CD14-positive monocyte (primary cell): ENCODE results near the gene INTS15. TPM values are rescaled to one million over a fixed set of nuclear protein-coding genes. Genes with fewer than 3 reads are reported as not detected.

Experiments used
- DNase-seq, 3 donors: peaks; one replicate each; pipeline ENCODE4 v3.0.0-alpha.2; 2011 to 2022
- H2AFZ ChIP-seq: 2 replicates; pipeline ENCODE4 v1.6.0; 2012; ENCODE audit warnings: mild to moderate bottlenecking, low read depth, low read length, inconsistent platforms; ENCODE audit not compliant: insufficient read depth, poor library complexity, severe bottlenecking
- H3K27ac ChIP-seq, 2 donors: 1 replicate in 1 of 2; 2 replicates in 1 of 2; pipeline ENCODE4 v1.5.1; 2012 to 2013; ENCODE audit warnings: low read length in 2 of 2, control low read depth in 1 of 2, inconsistent platforms in 1 of 2, low read depth in 1 of 2, mild to moderate bottlenecking in 1 of 2
- H3K27me3 ChIP-seq, 2 donors: one replicate each; pipeline versions ENCODE4 v1.6.0 to v1.6.1; 2011 to 2013; ENCODE audit warnings: low read length in 2 of 2; ENCODE audit not compliant: control insufficient read depth in 2 of 2, insufficient read depth in 2 of 2
- H3K36me3 ChIP-seq, 2 donors: replicated peaks in 1 of 2; 1 replicate in 1 of 2; 2 replicates in 1 of 2; pipeline versions ENCODE4 v1.5.1 to v1.6.1; 2012 to 2013; ENCODE audit warnings: low read length in 2 of 2, control low read depth in 1 of 2, inconsistent platforms in 1 of 2, mild to moderate bottlenecking in 1 of 2; ENCODE audit not compliant: insufficient read depth in 2 of 2, control insufficient read depth in 1 of 2
- H3K4me1 ChIP-seq, 2 donors: 1 replicate in 1 of 2; 2 replicates in 1 of 2; pipeline versions ENCODE4 v1.5.1 to v1.6.1; 2012 to 2013; ENCODE audit warnings: low read length in 2 of 2, control low read depth in 1 of 2, inconsistent platforms in 1 of 2, mild to moderate bottlenecking in 1 of 2, moderate library complexity in 1 of 2; ENCODE audit not compliant: insufficient read depth in 2 of 2, control insufficient read depth in 1 of 2
- H3K4me2 ChIP-seq: replicated peaks from 2 replicates; pipeline ENCODE3; 2012; ENCODE audit warnings: low read length, moderate library complexity, mild to moderate bottlenecking; ENCODE audit not compliant: poor library complexity, severe bottlenecking; ENCODE audit errors: extremely low read depth
- H3K4me3 ChIP-seq, 3 experiments: fragments of 200-600 bp in 1 of 3; sonication (generic) in 1 of 3; replicated peaks in 1 of 3; 1 replicate in 2 of 3; 2 replicates in 1 of 3; pipeline ENCODE4 v1.5.1; 2011 to 2013; ENCODE audit warnings: low read length in 3 of 3, mild to moderate bottlenecking in 3 of 3, control low read depth in 2 of 3, low read depth in 2 of 3, inconsistent platforms in 1 of 3, moderate library complexity in 1 of 3
- H3K79me2 ChIP-seq: 2 replicates; pipeline ENCODE4 v1.6.0; 2012; ENCODE audit warnings: mild to moderate bottlenecking, control low read depth, inconsistent platforms, low read length, moderate library complexity; ENCODE audit not compliant: insufficient read depth
- H3K9ac ChIP-seq: 2 replicates; pipeline ENCODE4 v1.6.0; 2017; ENCODE audit warnings: low read length, mild to moderate bottlenecking; ENCODE audit not compliant: insufficient read depth, poor library complexity, severe bottlenecking
- H3K9me3 ChIP-seq, 2 donors: replicated peaks in 1 of 2; 1 replicate in 1 of 2; 2 replicates in 1 of 2; pipeline versions ENCODE4 v1.5.1 to v1.6.1; 2012 to 2013; ENCODE audit warnings: low read length in 2 of 2, control low read depth in 1 of 2; ENCODE audit not compliant: control insufficient read depth in 1 of 2, insufficient read depth in 1 of 2
- H4K20me1 ChIP-seq: 2 replicates; pipeline ENCODE4 v1.6.0; 2012; ENCODE audit warnings: mild to moderate bottlenecking, low read length, control low read depth, moderate library complexity; ENCODE audit not compliant: insufficient read depth
- H3K27ac Mint-ChIP-seq, 7 donors: one replicate each; pipeline ENCODE4 v1.8.0; 2020; ENCODE audit warnings: mild to moderate bottlenecking in 7 of 7, mixed read lengths in 7 of 7, moderate library complexity in 6 of 7, inconsistent platforms in 2 of 7
- H3K27me3 Mint-ChIP-seq, 3 donors: one replicate each; pipeline ENCODE4 v1.8.0; 2021 to 2022; ENCODE audit warnings: low read depth in 3 of 3, mild to moderate bottlenecking in 3 of 3, mixed read lengths in 3 of 3, moderate library complexity in 3 of 3, inconsistent platforms in 1 of 3
- H3K36me3 Mint-ChIP-seq, 2 donors: one replicate each; pipeline ENCODE4 v1.8.0; 2020; ENCODE audit warnings: mixed read lengths in 2 of 2, inconsistent platforms in 1 of 2, mild to moderate bottlenecking in 1 of 2
- H3K4me1 Mint-ChIP-seq: one replicate; pipeline ENCODE4 v1.8.0; 2020; ENCODE audit warnings: mild to moderate bottlenecking, mixed read lengths
- H3K4me3 Mint-ChIP-seq, 2 donors: one replicate each; pipeline ENCODE4 v1.8.0; 2020; ENCODE audit warnings: mild to moderate bottlenecking in 2 of 2, mixed read lengths in 2 of 2, moderate library complexity in 1 of 2
- H3K9me3 Mint-ChIP-seq, 7 donors: one replicate each; pipeline ENCODE4 v1.8.0; 2020 to 2022; ENCODE audit warnings: mixed read lengths in 7 of 7, mild to moderate bottlenecking in 6 of 7, moderate library complexity in 6 of 7, inconsistent platforms in 2 of 7
- CTCF ChIP-seq: fragments of 200-600 bp; IDR thresholded peaks from one replicate; pipeline ENCODE4 v1.8.0; 2022; ENCODE audit warnings: antibody characterized with exemption, mild to moderate bottlenecking
- WGBS: methylation state at CpG from one replicate; pipeline ENCODE4 v1.1.5; 2013; ENCODE audit warnings: missing lambda C conversion rate; ENCODE audit not compliant: insufficient coverage; 5-methylcytosine and 5-hydroxymethylcytosine counted together
- intact Hi-C, 2 donors: fragments of 100-400 bp; cut with micrococcal nuclease; formaldehyde crosslinking; loops; one replicate each; pipeline versions ENCODE4 v1.15.0 to v1.15.1; 2023
- polyA plus RNA-seq, 3 donors: library from polyadenylated mRNA; depleted of rRNA in 1 of 3; unstranded in 2 of 3; stranded (reverse) in 1 of 3; fragments of 300-500 nt in 2 of 3; fragments of >200 nt in 1 of 3; fragmentation: Illumina TruSeq in 2 of 3; gene quantifications; 1 replicate in 2 of 3; 2 replicates in 1 of 3; pipeline ENCODE4 v1.2.3, GENCODE V29; 2012 to 2021

The INTS15 gene
- polyA plus RNA-seq, 3 donors: 16.9 to 32.7 (median 17.2) TPM

GRCh38 chr7:6651851-6652445 is 62.1 kb downstream of the INTS15 start:
- Mint-ChIP-seq H3K4me3 (no peak overlapping the region), H3K27ac (no peak overlapping the region), H3K36me3 (peaks cover 61 to 71% of the 10 kb centered on the region in 2 donors), H3K27me3 (no peaks in the 10 kb centered on the region), H3K4me1 (no peaks in the 10 kb centered on the region), H3K9me3 (peaks cover 32 to 57% (median 54%) of the 10 kb centered on the region in 7 donors)
- peaks cover 42% of the 10 kb centered on the region for H4K20me1 ChIP-seq
- no peaks in the 10 kb centered on the region for H3K4me1 ChIP-seq
- H3K36me3 ChIP-seq: peaks cover 64 to 80% of the 10 kb centered on the region in 2 donors
- no peak overlapping the region for H3K27ac ChIP-seq
- no peak overlapping the region for H2AFZ ChIP-seq
- no peak for TF ChIP-seq CTCF
- intact Hi-C loops: no loop called here
- H3K4me2 ChIP-seq: no peak overlapping the region
- H3K9me3 ChIP-seq: peaks cover 38 to 55% of the 10 kb centered on the region in 2 donors
- peaks cover 12% of the 10 kb centered on the region for H3K79me2 ChIP-seq
- DNase-seq: peak in 1 of 3 donors; percentile 2
- WGBS: over 99% methylated on average over 32 of the region's 32 CpGs
- no peak overlapping the region for H3K9ac ChIP-seq
- H3K27me3 ChIP-seq: no peaks in the 10 kb centered on the region
- H3K4me3 ChIP-seq: peak overlapping the region in 1 of 3 experiments; percentile 23

- no peak overlapping the region for H2AFZ ChIP-seq
- peaks cover 58 to 74% of the 10 kb centered on the region in 2 donors for H3K36me3 ChIP-seq
- no peak overlapping the region for H3K4me3 Mint-ChIP-seq
- H3K36me3 Mint-ChIP-seq: peaks cover 55 to 65% of the 10 kb centered on the region in 2 donors
- H3K4me3 ChIP-seq: peak overlapping the region in 1 of 3 experiments; percentile 23
- peaks cover 7% of the 10 kb centered on the region for H3K79me2 ChIP-seq
- peaks cover 32 to 54% (median 50%) of the 10 kb centered on the region in 7 donors for H3K9me3 Mint-ChIP-seq
- no peak overlapping the region for H3K4me2 ChIP-seq
- no peaks in the 10 kb centered on the region for H3K27me3 ChIP-seq
- intact Hi-C loops: no loop called here
- peaks cover 38 to 55% of the 10 kb centered on the region in 2 donors for H3K9me3 ChIP-seq
- H3K27me3 Mint-ChIP-seq: no peaks in the 10 kb centered on the region
- no peak overlapping the region for H3K27ac ChIP-seq
- no peak for TF ChIP-seq CTCF
- H3K4me1 ChIP-seq: no peaks in the 10 kb centered on the region
- H4K20me1 ChIP-seq: peaks cover 37% of the 10 kb centered on the region
- 98% methylated on average over 73 of the region's 75 CpGs for WGBS
- no peaks in the 10 kb centered on the region for H3K4me1 Mint-ChIP-seq
- DNase-seq: peak in 1 of 3 donors; percentile 2
- no peak overlapping the region for H3K9ac ChIP-seq
- no peak overlapping the region for H3K27ac Mint-ChIP-seq
Measured at GRCh38 chr7:6652446-6653011, 62.7 kb downstream of the INTS15 start.
